GM12865 (cell line): ENCODE data around the gene ASTN2.

ENCODE experiments used
- DNase-seq: peaks from one replicate; pipeline ENCODE4 v3.0.0; 2010; ENCODE audit warnings: low read depth
- H3K4me3 ChIP-seq: 2 replicates; pipeline ENCODE4 v1.5.1; 2011; ENCODE audit warnings: mild to moderate bottlenecking, low read depth, low read length, control low read depth
- CTCF ChIP-seq: IDR thresholded peaks from 2 replicates; pipeline ENCODE4 v1.5.1; 2011; ENCODE audit warnings: low read length, control low read depth, low read depth, inconsistent platforms; ENCODE audit not compliant: insufficient read depth; ENCODE audit errors: missing control alignments

The ASTN2 gene

GRCh38 chr9:116767219-116767618 is 647.6 kb downstream of the ASTN2 start:
- no peak for DNase-seq
- TF ChIP-seq CTCF, result no peak
- H3K4me3 ChIP-seq, result no peak overlapping the region

GRCh38 chr9:116765011-116765410 is 649.8 kb downstream of the ASTN2 start:
- no peak for DNase-seq

GRCh38 chr9:116763770-116764169 is 651.1 kb downstream of the ASTN2 start:
- TF ChIP-seq CTCF, result no peak
- no peak overlapping the region for H3K4me3 ChIP-seq
- no peak for DNase-seq

More at GRCh38 chr9:116765011-116765410, 649.8 kb downstream of the ASTN2 start:
- TF ChIP-seq CTCF, result no peak
- H3K4me3 ChIP-seq, result no peak overlapping the region

GRCh38 chr9:116760636-116761035 is 654.2 kb downstream of the ASTN2 start:
- H3K4me3 ChIP-seq, result no peak overlapping the region
- no peak for TF ChIP-seq CTCF

GRCh38 chr9:116757030-116757429 is 657.8 kb downstream of the ASTN2 start:
- TF ChIP-seq CTCF, result no peak
- no peak for DNase-seq
- H3K4me3 ChIP-seq, result no peak overlapping the region

More at GRCh38 chr9:116760636-116761035, 654.2 kb downstream of the ASTN2 start:
- no peak for DNase-seq

GRCh38 chr9:116753389-116753788 is 661.5 kb downstream of the ASTN2 start:
- TF ChIP-seq CTCF, result no peak
- DNase-seq, result no peak
- no peak overlapping the region for H3K4me3 ChIP-seq

- TF ChIP-seq CTCF, result no peak
- DNase-seq, result no peak
- H3K4me3 ChIP-seq, result no peak overlapping the region
Observed at GRCh38 chr9:116750510-116750909, 664.3 kb downstream of the ASTN2 start.
